RCC 7860 (cell line): ENCODE results near the gene IL17F.

Source experiments
- DNase-seq: peaks from one replicate; pipeline ENCODE4 v3.0.0-alpha.2; 2015; ENCODE audit warnings: low spot score
- FAIRE-seq: peaks from 2 replicates; lab custom pipeline; 2012; peaks lifted over from hg19 to GRCh38; lab: Jason Lieb, UNC

The IL17F gene

GRCh38 chr6:52244400-52244799 lies at the start of gene IL17F:
IL17F (minus strand) TSS chr6:52244500; CDS start chr6:52244429, 71 bp downstream.
- DNase-seq (no peak), FAIRE-seq (no peak)

GRCh38 chr6:52293067-52293466 lies 48.8 kb upstream of the IL17F start:
- FAIRE-seq, result no peak
- DNase-seq, result no peak

- DNase-seq (no peak), FAIRE-seq (no peak)
These were observed 44.5 kb upstream of the IL17F start for GRCh38 chr6:52288841-52289240.

- DNase-seq, result no peak
These were observed 43.9 kb upstream of the IL17F start for GRCh38 chr6:52288216-52288615.

GRCh38 chr6:52286798-52287432 lies 42.6 kb upstream of the IL17F start:
- peak; percentile 44 for FAIRE-seq
- peak; percentile 46 for DNase-seq

More at GRCh38 chr6:52288216-52288615, 43.9 kb upstream of the IL17F start:
- FAIRE-seq, result no peak

GRCh38 chr6:52285177-52286068 lies 41.1 kb upstream of the IL17F start:
- no peak for FAIRE-seq
- no peak for DNase-seq

GRCh38 chr6:52284460-52285176 lies 40.3 kb upstream of the IL17F start, which contains the start of gene MCM3:
MCM3 (minus strand) TSS chr6:52284742; CDS start chr6:52284674, 68 bp downstream.
- DNase-seq (peak; percentile 98), FAIRE-seq (peak; percentile 93)

- FAIRE-seq (no peak), DNase-seq (no peak)
These were observed 39.8 kb upstream of the IL17F start for GRCh38 chr6:52284131-52284459.

GRCh38 chr6:52283111-52283510 lies 38.8 kb upstream of the IL17F start:
- FAIRE-seq (no peak), DNase-seq (no peak)

- no peak for FAIRE-seq
These were observed 31.8 kb upstream of the IL17F start for GRCh38 chr6:52276130-52276529.

GRCh38 chr6:52271852-52272460 lies 27.7 kb upstream of the IL17F start:
- FAIRE-seq, result no peak

More at GRCh38 chr6:52276130-52276529, 31.8 kb upstream of the IL17F start:
- DNase-seq, result no peak

GRCh38 chr6:52263709-52264540 lies 19.6 kb upstream of the IL17F start:
- DNase-seq (peak; percentile 31), FAIRE-seq (no peak)

More at GRCh38 chr6:52271852-52272460, 27.7 kb upstream of the IL17F start:
- DNase-seq, result no peak

- DNase-seq (no peak), FAIRE-seq (no peak)
These were observed 18.5 kb upstream of the IL17F start for GRCh38 chr6:52262620-52263344.

- no peak for FAIRE-seq
- no peak for DNase-seq
These were observed 16.9 kb upstream of the IL17F start for GRCh38 chr6:52261229-52261628.

GRCh38 chr6:52260634-52261033 lies 16.3 kb upstream of the IL17F start:
- no peak for DNase-seq
- FAIRE-seq, result no peak

GRCh38 chr6:52255434-52255833 lies 11.1 kb upstream of the IL17F start:
- DNase-seq (no peak), FAIRE-seq (no peak)

GRCh38 chr6:52254731-52255378 lies 10.6 kb upstream of the IL17F start:
- DNase-seq (no peak), FAIRE-seq (no peak)

- no peak for DNase-seq
- FAIRE-seq, result no peak
These were observed 9.2 kb upstream of the IL17F start for GRCh38 chr6:52253494-52253893.

- DNase-seq (no peak), FAIRE-seq (no peak)
These were observed 6.8 kb upstream of the IL17F start for GRCh38 chr6:52251113-52251512.
